GM12878 (cell line): Measurements from ENCODE around the gene GANAB. TPM values are rescaled to one million over a fixed set of nuclear protein-coding genes. Genes with fewer than 3 reads are reported as not detected.

ENCODE experiments used
- ATF7 ChIP-seq: fragments of 450-650 bp; IDR thresholded peaks from 2 replicates; pipeline ENCODE4 v1.6.1; 2016; ENCODE audit warnings: low read depth, mild to moderate bottlenecking
- BHLHE40 ChIP-seq, 2 experiments: fragments of 450-650 bp in 1 of 2; IDR thresholded peaks; 2 replicates each; pipeline ENCODE4 v1.6.1; 2011 to 2017; ENCODE audit warnings: low read depth in 2 of 2, borderline replicate concordance in 1 of 2, improper control_type of control experiment in 1 of 2, low read length in 1 of 2, mild to moderate bottlenecking in 1 of 2
- GABPA ChIP-seq: IDR thresholded peaks from 2 replicates; pipeline ENCODE4 v1.6.1; 2014; ENCODE audit warnings: antibody characterized with exemption, low read depth, mild to moderate bottlenecking, inconsistent platforms
- HCFC1 ChIP-seq: fragments of 150-350 bp; IDR thresholded peaks from 2 replicates; pipeline ENCODE4 v1.6.1; 2014; ENCODE audit warnings: low read length
- HDGF ChIP-seq: fragments of 450-650 bp; IDR thresholded peaks from 2 replicates; pipeline ENCODE4 v1.6.1; 2016; ENCODE audit warnings: antibody characterized with exemption
- IKZF1 ChIP-seq: fragments of 450-650 bp; conservative IDR thresholded peaks from 2 replicates; pipeline ENCODE4 v1.6.1; 2017; ENCODE audit warnings: antibody characterized with exemption, mild to moderate bottlenecking
- JUND ChIP-seq: IDR thresholded peaks from 2 replicates; pipeline ENCODE4 v1.6.1; 2012; ENCODE audit warnings: low read depth, mild to moderate bottlenecking, low read length, improper control_type of control experiment, moderate library complexity
- KLF5 ChIP-seq: fragments of 450-650 bp; IDR thresholded peaks from 2 replicates; pipeline ENCODE4 v1.6.1; 2014; ENCODE audit warnings: mild to moderate bottlenecking; ENCODE audit not compliant: partially characterized antibody
- MEF2A ChIP-seq: IDR thresholded peaks from 2 replicates; pipeline ENCODE4 v1.6.1; 2011; ENCODE audit warnings: low read depth, mild to moderate bottlenecking, low read length, moderate library complexity; ENCODE audit not compliant: insufficient read depth
- MLLT1 ChIP-seq: fragments of 450-650 bp; IDR thresholded peaks from 2 replicates; pipeline ENCODE4 v1.6.1; 2016; ENCODE audit warnings: mild to moderate bottlenecking
- NBN ChIP-seq: fragments of 450-650 bp; IDR thresholded peaks from 2 replicates; pipeline ENCODE4 v1.6.1; 2016
- NFYB ChIP-seq: IDR thresholded peaks from 2 replicates; pipeline ENCODE4 v1.6.1; 2011; ENCODE audit warnings: low read depth, mild to moderate bottlenecking, low read length, improper control_type of control experiment, moderate library complexity; ENCODE audit not compliant: insufficient read depth
- NR2F1 ChIP-seq: fragments of 450-650 bp; conservative IDR thresholded peaks from 2 replicates; pipeline ENCODE4 v1.6.1; 2017; ENCODE audit warnings: mild to moderate bottlenecking
- PKNOX1 ChIP-seq: fragments of 450-650 bp; IDR thresholded peaks from 2 replicates; pipeline ENCODE4 v1.6.1; 2016; ENCODE audit warnings: mild to moderate bottlenecking
- POLR2A ChIP-seq: IDR thresholded peaks from 2 replicates; pipeline ENCODE4 v1.6.1; 2011; ENCODE audit warnings: low read depth, mild to moderate bottlenecking, low read length
- POLR2AphosphoS2 ChIP-seq: IDR thresholded peaks from 2 replicates; pipeline ENCODE4 v1.6.1; 2011; ENCODE audit warnings: low read depth, mild to moderate bottlenecking, low read length, improper control_type of control experiment, moderate library complexity
- RUNX3 ChIP-seq: IDR thresholded peaks from 2 replicates; pipeline ENCODE4 v1.6.1; 2012; ENCODE audit warnings: low read length, inconsistent platforms
- SKIL ChIP-seq: fragments of 450-650 bp; IDR thresholded peaks from 2 replicates; pipeline ENCODE4 v1.6.1; 2017; ENCODE audit warnings: mild to moderate bottlenecking, low read depth, inconsistent platforms; ENCODE audit not compliant: poor library complexity, severe bottlenecking
- SMAD1 ChIP-seq: fragments of 450-650 bp; IDR thresholded peaks from 2 replicates; pipeline ENCODE4 v1.6.1; 2018; ENCODE audit warnings: mild to moderate bottlenecking, low read depth; ENCODE audit not compliant: partially characterized antibody
- SP1 ChIP-seq: IDR thresholded peaks from one replicate; pipeline ENCODE4 v1.6.1; 2011; ENCODE audit warnings: low read depth, low read length
- TBL1XR1 ChIP-seq: IDR thresholded peaks from 2 replicates; pipeline ENCODE4 v1.6.1; 2012; ENCODE audit warnings: low read depth, low read length, improper control_type of control experiment
- TCF12 ChIP-seq: IDR thresholded peaks from 2 replicates; pipeline ENCODE4 v1.6.1; 2011; ENCODE audit warnings: low read depth, mild to moderate bottlenecking, low read length
- ZNF687 ChIP-seq: fragments of 450-650 bp; IDR thresholded peaks from 2 replicates; pipeline ENCODE4 v1.6.1; 2017; ENCODE audit warnings: mild to moderate bottlenecking, moderate library complexity
- polyA plus RNA-seq, 11 experiments: library from polyadenylated mRNA; depleted of rRNA in 4 of 11; unstranded in 6 of 11; stranded (reverse) in 5 of 11; fragments of >200 nt; fragmentation: Nextera tagmentation in 4 of 11; fragmentation: Illumina TruSeq in 1 of 11; extraction: Ambion mirVana in 4 of 11; extraction: Trizol in 1 of 11; gene quantifications; 1 replicate in 1 of 11; 2 replicates in 10 of 11; pipeline versions ENCODE4 v1.2.1 to v1.2.3, GENCODE V29; 2011 to 2016; ENCODE audit warnings: inconsistent platforms in 2 of 11, missing spikeins in 2 of 11, low read depth in 1 of 11
- total RNA-seq, 4 experiments: library from RNA; depleted of rRNA in 3 of 4; stranded (reverse); fragments of >200 nt in 3 of 4; fragmentation: Illumina TruSeq in 1 of 4; extraction: Trizol in 1 of 4; gene quantifications; 2 replicates each; pipeline versions ENCODE4 v1.2.1 to v1.2.3, GENCODE V29; 2013 to 2021

GANAB gene
- total and polyA plus RNA-seq, 10 of the 15 experiments (the other 5 are each of a cell fraction or from before 2014, with no cell fraction given) = 4.5 to 175 (median 102) TPM

- TF ChIP-seq MLLT1 = peak; percentile 82
- TF ChIP-seq JUND = 0 out of 2 replicates have a peak, but pooled peaks have one; percentile 13
- 0 out of 2 replicates have a peak, but pooled peaks have one; percentile 44 for TF ChIP-seq NR2F1
- TF ChIP-seq RUNX3 = peak; percentile 71; the same call in 1 of the 2 replicates
- 0 out of 2 replicates have a peak, but pooled peaks have one; percentile 29 for TF ChIP-seq TBL1XR1
- peak; percentile 60 for TF ChIP-seq ATF7
- TF ChIP-seq KLF5 = peak; percentile 15
- 0 out of 2 replicates have a peak, but pooled peaks have one; percentile 38 for TF ChIP-seq TCF12
- peak in 1 of 2 experiments; percentile 42; a peak in 1 of 4 replicates for TF ChIP-seq BHLHE40 (IDR thresholded peaks at IDR 0.05; ENCODE audit: borderline replicate concordance in 1 of 2, low read depth in 2 of 2, low read length in 1 of 2)
- peak; percentile 38; the same call in 1 of the 2 replicates for TF ChIP-seq PKNOX1
- TF ChIP-seq NBN = peak; percentile 80; the same call in 1 of the 2 replicates
- peak; percentile 70 for TF ChIP-seq POLR2A
- TF ChIP-seq GABPA = 0 out of 2 replicates have a peak, but pooled peaks have one; percentile 28
- TF ChIP-seq POLR2AphosphoS2 = no peak
- peak; percentile 62; the same call in 1 of the 2 replicates for TF ChIP-seq IKZF1
- TF ChIP-seq SMAD1 = peak; percentile 99
- TF ChIP-seq ZNF687 = 0 out of 2 replicates have a peak, but pooled peaks have one; percentile 62
- 0 out of 2 replicates have a peak, but pooled peaks have one; percentile 17 for TF ChIP-seq HCFC1
- TF ChIP-seq MEF2A = no peak
- TF ChIP-seq SKIL = peak; percentile 23
- TF ChIP-seq NFYB = peak; percentile 88
- TF ChIP-seq SP1 = peak; percentile 86
- peak; percentile 97 for TF ChIP-seq HDGF
Observed at GRCh38 chr11:62599069-62599696, 47.2 kb downstream of the GANAB start (continued).
